H9 (cell line): Measurements from ENCODE around the gene DCDC1. TPM values are rescaled to one million over a fixed set of nuclear protein-coding genes. Genes with fewer than 3 reads are reported as not detected.

Experiments
- DNase-seq: peaks from one replicate; pipeline ENCODE4 v3.0.0-alpha.2; 2017
- H2AFZ ChIP-seq: one replicate; pipeline ENCODE4 v1.6.1; 2013; ENCODE audit warnings: mild to moderate bottlenecking, low read length, control low read depth, moderate library complexity
- H2AK5ac ChIP-seq: 2 replicates; pipeline ENCODE4 v1.6.1; 2013; ENCODE audit warnings: low read length, control low read depth, mixed read lengths; ENCODE audit not compliant: insufficient read length
- H2BK120ac ChIP-seq: one replicate; pipeline ENCODE4 v1.6.1; 2013; ENCODE audit warnings: low read depth, mild to moderate bottlenecking, low read length, control low read depth, inconsistent platforms; ENCODE audit not compliant: poor library complexity, severe bottlenecking
- H2BK12ac ChIP-seq: 2 replicates; pipeline ENCODE4 v1.6.1; 2013; ENCODE audit warnings: low read length, control low read depth, mixed read lengths, low read depth; ENCODE audit not compliant: insufficient read length
- H2BK15ac ChIP-seq: 2 replicates; pipeline ENCODE4 v1.6.1; 2013; ENCODE audit warnings: low read depth, low read length, control low read depth
- H2BK20ac ChIP-seq: one replicate; pipeline ENCODE4 v1.6.1; 2013; ENCODE audit warnings: low read depth, mild to moderate bottlenecking, low read length, control low read depth, inconsistent platforms; ENCODE audit not compliant: poor library complexity, severe bottlenecking
- H2BK5ac ChIP-seq: 2 replicates; pipeline ENCODE4 v1.6.1; 2013; ENCODE audit warnings: low read length, control low read depth, mixed read lengths; ENCODE audit not compliant: insufficient read length
- H3K14ac ChIP-seq: 2 replicates; pipeline ENCODE4 v1.6.1; 2013; ENCODE audit warnings: low read length, control low read depth; ENCODE audit not compliant: insufficient read depth
- H3K18ac ChIP-seq: 2 replicates; pipeline ENCODE4 v1.6.1; 2013; ENCODE audit warnings: low read depth, mild to moderate bottlenecking, mixed read lengths, low read length, control low read depth; ENCODE audit not compliant: insufficient read length
- H3K23ac ChIP-seq: 2 replicates; pipeline ENCODE4 v1.6.1; 2013; ENCODE audit warnings: low read length, control low read depth, mixed read lengths, low read depth; ENCODE audit not compliant: insufficient read length
- H3K23me2 ChIP-seq: 2 replicates; pipeline ENCODE4 v1.6.1; 2013; ENCODE audit warnings: low read depth, mild to moderate bottlenecking, mixed read lengths, low read length, control low read depth; ENCODE audit not compliant: insufficient read length, poor library complexity, severe bottlenecking
- H3K27ac ChIP-seq: 2 replicates; pipeline ENCODE4 v1.5.1; 2013; ENCODE audit warnings: low read length, control low read depth, mixed read lengths, low read depth; ENCODE audit not compliant: insufficient read length
- H3K27me3 ChIP-seq: 2 replicates; pipeline ENCODE4 v1.6.1; 2013; ENCODE audit warnings: low read length, control low read depth, inconsistent platforms; ENCODE audit not compliant: insufficient read depth
- H3K4ac ChIP-seq: 2 replicates; pipeline ENCODE4 v1.6.1; 2013; ENCODE audit warnings: low read depth, mild to moderate bottlenecking, control low read depth, inconsistent platforms, low read length, moderate library complexity
- H3K4me1 ChIP-seq: 2 replicates; pipeline ENCODE4 v1.6.1; 2013; ENCODE audit warnings: low read length, control low read depth, inconsistent platforms; ENCODE audit not compliant: insufficient read depth
- H3K4me2 ChIP-seq: 2 replicates; pipeline ENCODE4 v1.6.1; 2013; ENCODE audit warnings: low read length, control low read depth, mixed read lengths; ENCODE audit not compliant: insufficient read length, insufficient read depth
- H3K56ac ChIP-seq: 2 replicates; pipeline ENCODE4 v1.6.1; 2013; ENCODE audit warnings: low read depth, mild to moderate bottlenecking, mixed read lengths, low read length, control low read depth; ENCODE audit not compliant: insufficient read length
- H3K79me1 ChIP-seq: 2 replicates; pipeline ENCODE4 v1.6.1; 2013; ENCODE audit warnings: low read depth, mild to moderate bottlenecking, moderate library complexity, low read length, control low read depth, inconsistent platforms; ENCODE audit not compliant: insufficient read depth, poor library complexity, severe bottlenecking
- H3K79me2 ChIP-seq: 2 replicates; pipeline ENCODE4 v1.6.1; 2013; ENCODE audit warnings: low read length, control low read depth, inconsistent platforms; ENCODE audit not compliant: insufficient read depth
- H3K9ac ChIP-seq: 2 replicates; pipeline ENCODE4 v1.6.1; 2013; ENCODE audit warnings: low read length, control low read depth, mixed read lengths; ENCODE audit not compliant: insufficient read length; ENCODE audit errors: extremely low read depth
- H3K9me3 ChIP-seq: one replicate; pipeline ENCODE4 v1.6.1; 2013; ENCODE audit warnings: low read depth, low read length, inconsistent platforms; ENCODE audit not compliant: control insufficient read depth
- H3T11ph ChIP-seq: one replicate; pipeline ENCODE4 v1.6.1; 2013; ENCODE audit warnings: mild to moderate bottlenecking, low read length, control low read depth, inconsistent platforms
- H4K20me1 ChIP-seq: one replicate; pipeline ENCODE4 v1.6.1; 2013; ENCODE audit not compliant: control insufficient read depth, insufficient read length, insufficient read depth
- H4K5ac ChIP-seq: 2 replicates; pipeline ENCODE4 v1.6.1; 2013; ENCODE audit warnings: low read depth, mild to moderate bottlenecking, mixed read lengths, low read length, control low read depth; ENCODE audit not compliant: insufficient read length
- H4K8ac ChIP-seq: replicated peaks from 2 replicates; pipeline ENCODE4 v1.6.1; 2013; ENCODE audit warnings: low read length, control low read depth, mixed read lengths, low read depth; ENCODE audit not compliant: insufficient read length
- H4K91ac ChIP-seq: 2 replicates; pipeline ENCODE4 v1.6.1; 2013; ENCODE audit warnings: low read depth, mild to moderate bottlenecking, moderate library complexity, mixed read lengths, low read length, control low read depth; ENCODE audit not compliant: insufficient read length
- H3K27ac Mint-ChIP-seq, 3 experiments: 2 replicates in 2 of 3; 3 replicates in 1 of 3; pipeline ENCODE4 v1.8.0; 2020 to 2021; ENCODE audit warnings: mixed read lengths in 3 of 3, mild to moderate bottlenecking in 1 of 3, moderate library complexity in 1 of 3
- H3K27me3 Mint-ChIP-seq: 2 replicates; pipeline ENCODE4 v1.8.0; 2021; ENCODE audit warnings: low read depth, mild to moderate bottlenecking, moderate library complexity, mixed read lengths
- H3K36me3 Mint-ChIP-seq, 3 experiments: 2 replicates in 2 of 3; 3 replicates in 1 of 3; pipeline ENCODE4 v1.8.0; 2020 to 2021; ENCODE audit warnings: low read depth in 3 of 3, mixed read lengths in 3 of 3; ENCODE audit not compliant: insufficient read depth in 1 of 3
- H3K4me1 Mint-ChIP-seq, 2 experiments: 2 replicates each; pipeline ENCODE4 v1.8.0; 2020; ENCODE audit warnings: mixed read lengths in 2 of 2
- H3K4me3 Mint-ChIP-seq, 2 experiments: 2 replicates in 1 of 2; 3 replicates in 1 of 2; pipeline ENCODE4 v1.8.0; 2020 to 2021; ENCODE audit warnings: mild to moderate bottlenecking in 2 of 2, mixed read lengths in 2 of 2, moderate library complexity in 1 of 2
- H3K9me3 Mint-ChIP-seq, 2 experiments: 2 replicates in 1 of 2; 3 replicates in 1 of 2; pipeline ENCODE4 v1.8.0; 2020; ENCODE audit warnings: mild to moderate bottlenecking in 2 of 2, mixed read lengths in 2 of 2, moderate library complexity in 1 of 2
- CTCF ChIP-seq: fragments of 200-600 bp; sonication (generic); conservative IDR thresholded peaks from 3 replicates; pipeline ENCODE4 v1.8.0; 2021; ENCODE audit warnings: antibody characterized with exemption, mild to moderate bottlenecking
- WGBS: extraction: QIAGEN DNeasy Blood & Tissue Kit; methylation state at CpG from one replicate; pipeline ENCODE4 v1.1.7; 2013; ENCODE audit warnings: missing lambda C conversion rate, low lambda C conversion rate, mixed read lengths; ENCODE audit not compliant: insufficient read length; ENCODE audit errors: extremely low coverage; 5-methylcytosine and 5-hydroxymethylcytosine counted together
- total RNA-seq: library from RNA; stranded (reverse); gene quantifications from 2 replicates; pipeline ENCODE4 v1.2.1, GENCODE V29; 2021

The DCDC1 gene
- total RNA-seq, 1 experiment from 2014 or later, result 0.09 TPM

- Histone ChIP-seq H4K91ac (no peak overlapping the region), H3K79me2 (no peaks in the 10 kb centered on the region), H2BK15ac (no peak overlapping the region), H3K56ac (no peak overlapping the region), H3K27ac (no peak overlapping the region), H4K5ac (no peak overlapping the region), H4K8ac (no peak overlapping the region), H3T11ph (no peak overlapping the region), H3K9ac (no peak overlapping the region), H2BK5ac (no peak overlapping the region), H3K18ac (no peak overlapping the region), H2BK120ac (no peak overlapping the region), H3K79me1 (no peaks in the 10 kb centered on the region), H2AFZ (no peak overlapping the region), H3K9me3 (no peaks in the 10 kb centered on the region), H2BK12ac (no peak overlapping the region), H3K14ac (no peak overlapping the region), H2BK20ac (no peak overlapping the region), H3K4ac (no peak overlapping the region), H3K23ac (no peak overlapping the region), H3K4me1 (0 out of 2 replicates have a peak, but pooled peaks cover 3% of the 10 kb centered on the region), H2AK5ac (no peak overlapping the region), H4K20me1 (no peaks in the 10 kb centered on the region), H3K27me3 (no peaks in the 10 kb centered on the region), H3K4me2 (no peak overlapping the region), H3K23me2 (no peaks in the 10 kb centered on the region)
- peaks cover 12 to 17% of the 10 kb centered on the region in 2 experiments for H3K4me1 Mint-ChIP-seq
- H3K9me3 Mint-ChIP-seq, result no peaks in the 10 kb centered on the region
- DNase-seq, result no peak
- no peaks in the 10 kb centered on the region for H3K36me3 Mint-ChIP-seq
- H3K27ac Mint-ChIP-seq, result no peak overlapping the region
- no peak for TF ChIP-seq CTCF
- no CpG with 5 or more reads among the region's 2 CpGs for WGBS
- no peaks in the 10 kb centered on the region for H3K27me3 Mint-ChIP-seq
- no peak overlapping the region for H3K4me3 Mint-ChIP-seq
Observed at GRCh38 chr11:30868626-30869081, 500.9 kb downstream of the DCDC1 start.
